Activated T-cell treated with anti-CD3 and anti-CD28 coated beads for 24 hours (primary cell): ENCODE results near the gene PLA2G3.
"Not testable (repeated sequence)": the region's sequence is repeated elsewhere in the genome, so short reads cannot be mapped to it uniquely, and the experiment has no call there.

Experiments
- DNase-seq: peaks from one replicate; pipeline ENCODE4 v3.0.0-alpha.2; 2020; ENCODE audit warnings: low read depth

The PLA2G3 gene

DNA sequence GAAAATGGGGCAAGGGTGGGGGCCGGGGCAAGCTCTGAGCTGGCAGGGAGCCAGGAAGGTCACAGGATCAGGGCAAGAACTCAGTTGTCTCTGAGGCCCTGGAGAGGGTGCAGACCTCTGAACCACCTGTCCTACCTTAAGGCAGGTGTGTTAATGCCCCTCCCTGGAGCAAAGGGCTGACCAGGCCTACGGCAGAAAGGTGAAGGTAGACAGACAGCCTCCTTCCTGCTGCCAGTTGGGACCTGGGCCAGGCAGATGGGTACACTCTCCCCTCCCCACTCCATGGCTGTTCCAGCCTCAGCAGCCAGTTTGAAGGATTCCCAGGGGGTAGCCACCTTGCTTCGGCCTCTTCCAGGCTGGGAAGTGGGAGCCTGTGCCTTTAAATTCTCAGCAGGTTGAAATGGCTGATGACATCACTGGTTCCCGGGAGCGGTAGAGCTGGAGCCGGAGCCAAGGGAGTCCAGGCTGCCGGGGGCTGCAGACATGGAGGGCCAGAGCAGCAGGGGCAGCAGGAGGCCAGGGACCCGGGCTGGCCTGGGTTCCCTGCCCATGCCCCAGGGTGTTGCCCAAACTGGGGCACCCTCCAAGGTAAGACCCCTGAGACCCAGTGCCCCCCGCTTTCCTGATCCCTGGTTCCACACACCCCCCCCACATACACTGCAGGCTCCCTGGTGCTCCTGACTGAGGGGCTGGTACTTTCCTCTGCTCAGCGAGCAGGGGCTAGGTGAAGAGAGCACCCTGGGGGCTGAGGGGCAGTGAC lies 17.6 kb downstream of the PLA2G3 start, which contains the start of gene INPP5J:
Gene INPP5J, plus strand, starts transcription at position 435 of the 760 bp plus-strand sequence. Its CDS starts 49 bp downstream, at position 484.
- DNase-seq: no peak

DNA sequence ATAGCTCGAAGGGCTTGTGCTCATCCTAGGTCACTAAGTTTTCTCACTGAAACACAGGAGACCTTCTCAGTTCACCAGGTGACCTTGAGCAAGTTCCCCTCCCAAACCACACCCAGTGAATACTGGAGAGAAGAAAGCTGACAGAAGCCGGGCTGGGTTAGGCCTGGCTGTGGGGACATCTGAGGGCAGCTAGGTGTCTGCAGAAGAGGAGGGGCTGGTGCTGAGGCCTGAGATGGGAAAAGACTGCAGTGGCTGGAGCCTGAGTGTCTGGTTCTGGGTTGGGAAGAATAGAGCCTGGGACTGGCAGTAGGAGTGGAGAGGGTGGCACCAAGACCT lies 18.1 kb downstream of the PLA2G3 start:
- DNase-seq: no peak

DNA sequence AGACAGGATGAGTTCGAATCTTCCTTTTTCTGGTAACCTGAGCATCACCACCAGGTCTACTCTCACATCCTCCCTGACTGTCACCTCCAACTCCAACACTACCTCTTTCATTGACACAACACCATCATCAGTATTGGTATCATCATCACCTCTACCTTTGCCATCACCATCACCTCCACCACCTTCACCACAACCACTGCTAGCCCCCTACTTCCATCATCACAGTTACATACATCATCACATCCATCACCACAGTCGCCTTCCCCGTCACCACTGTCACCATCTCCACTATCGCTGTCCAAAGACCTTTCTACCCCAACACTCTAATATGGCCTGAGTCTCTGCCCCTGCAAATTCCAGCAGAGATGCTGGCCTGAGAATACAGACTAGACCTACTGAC lies 18.9 kb downstream of the PLA2G3 start:
- DNase-seq: no peak

DNA sequence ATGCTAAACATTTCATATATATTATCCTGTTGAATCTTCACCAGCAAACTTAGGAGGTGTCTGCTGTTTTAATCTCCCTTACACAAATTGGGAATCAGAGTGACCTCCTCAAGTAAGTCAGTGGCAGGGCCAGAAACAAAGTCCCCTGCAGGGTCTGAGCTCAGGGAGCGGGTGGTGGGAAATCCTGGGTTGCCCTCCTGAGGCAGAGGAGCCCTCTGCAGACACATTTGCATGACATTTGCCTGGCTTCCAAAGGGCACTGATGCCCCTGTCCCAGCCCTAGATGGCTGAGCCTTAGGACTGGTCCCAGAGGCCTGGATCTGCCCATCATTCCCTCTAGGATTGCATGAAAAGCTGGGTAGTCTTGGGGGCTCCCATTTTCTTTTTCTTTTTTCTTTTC lies 19.7 kb downstream of the PLA2G3 start:
- no peak for DNase-seq

DNA sequence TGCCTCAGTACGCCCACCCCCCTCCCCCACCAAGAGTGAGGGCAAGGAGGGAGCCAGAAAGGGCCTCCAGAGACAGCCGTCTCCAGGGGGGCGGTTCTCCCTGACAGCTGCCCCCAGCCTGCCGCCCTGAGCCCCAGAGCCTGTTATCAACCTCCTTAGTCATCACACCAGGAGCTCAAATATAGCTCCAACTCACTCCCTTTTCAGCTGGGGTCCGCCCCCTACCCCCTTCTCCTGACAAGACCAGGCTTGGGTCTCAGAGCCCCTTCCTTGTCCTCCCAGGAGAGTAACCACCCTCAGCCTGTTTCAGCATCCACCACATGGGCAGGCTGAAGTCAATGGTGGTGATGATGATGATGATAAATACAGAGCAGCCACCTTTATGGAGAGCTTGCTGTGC lies 20.1 kb downstream of the PLA2G3 start:
- DNase-seq: no peak

DNA sequence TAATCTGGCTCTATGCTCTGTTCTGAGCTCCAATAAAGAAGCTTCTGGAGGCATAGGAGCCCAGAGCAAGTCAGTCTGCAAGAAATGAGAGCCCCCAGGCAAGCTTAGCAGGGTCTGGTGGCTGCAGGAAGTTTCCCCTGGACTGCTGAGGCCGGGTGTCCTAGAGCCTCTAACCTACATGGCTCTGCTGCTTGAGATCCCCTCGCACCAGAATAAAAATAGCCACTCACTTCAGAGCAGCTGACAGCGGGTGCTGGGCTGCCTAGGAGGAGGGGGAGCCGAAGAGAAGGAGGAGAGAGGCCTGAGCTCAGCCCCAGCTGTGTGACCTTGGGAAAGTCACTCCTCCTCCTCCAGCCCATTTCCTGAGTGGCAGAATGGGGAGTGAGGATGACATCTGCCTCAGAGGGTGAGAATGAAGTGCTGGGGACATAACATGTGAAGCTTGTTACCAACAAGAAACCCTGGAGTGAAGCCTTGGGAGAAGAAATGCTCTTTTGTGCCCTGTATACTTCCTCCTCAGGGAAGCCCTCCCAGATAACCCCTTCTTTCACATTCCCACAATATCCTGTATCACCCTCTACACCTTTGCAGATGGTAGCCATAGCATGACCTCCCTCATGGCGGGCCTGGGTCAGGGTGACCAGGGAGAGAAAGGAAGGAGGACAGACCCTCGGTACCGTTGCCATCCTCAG lies 21.1 kb downstream of the PLA2G3 start:
- DNase-seq: no peak

DNA sequence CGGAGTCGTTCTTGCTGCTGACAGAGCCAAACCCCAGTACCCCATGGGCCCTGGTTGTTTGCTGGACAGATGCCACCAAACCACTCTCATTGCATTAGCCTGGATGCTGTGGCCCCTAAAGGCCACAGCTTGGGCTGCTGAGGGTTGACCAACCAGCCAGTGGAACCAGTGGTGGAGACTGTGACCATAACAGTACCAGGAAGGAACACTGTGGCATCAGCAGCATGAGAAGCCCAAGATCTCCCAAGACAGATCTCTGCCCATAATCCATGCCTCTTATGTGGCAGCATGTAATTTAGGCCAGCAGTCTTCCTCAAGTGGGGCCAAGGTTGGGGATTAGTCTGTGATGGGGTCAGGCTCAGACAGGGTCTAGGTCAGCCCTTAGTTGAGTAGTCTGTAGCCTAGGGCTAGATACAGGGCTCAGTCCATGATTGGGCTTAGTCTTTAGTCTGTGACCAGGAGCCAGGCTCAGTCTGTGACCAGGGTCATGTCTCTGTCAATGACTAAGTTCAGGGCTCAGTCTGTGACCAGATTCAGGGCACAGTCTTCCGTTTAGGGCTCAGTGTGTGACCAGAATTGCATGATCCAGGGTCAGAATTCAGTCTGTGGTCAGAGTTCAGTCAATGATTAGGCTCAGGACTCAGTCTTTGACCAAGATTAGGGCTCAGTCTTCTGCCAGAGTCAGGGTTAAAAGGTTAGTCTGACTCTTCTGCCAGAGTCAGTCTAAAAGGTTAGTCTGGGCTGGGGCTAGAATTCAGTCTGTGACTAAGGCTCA lies 22.1 kb downstream of the PLA2G3 start:
- DNase-seq: no peak

DNA sequence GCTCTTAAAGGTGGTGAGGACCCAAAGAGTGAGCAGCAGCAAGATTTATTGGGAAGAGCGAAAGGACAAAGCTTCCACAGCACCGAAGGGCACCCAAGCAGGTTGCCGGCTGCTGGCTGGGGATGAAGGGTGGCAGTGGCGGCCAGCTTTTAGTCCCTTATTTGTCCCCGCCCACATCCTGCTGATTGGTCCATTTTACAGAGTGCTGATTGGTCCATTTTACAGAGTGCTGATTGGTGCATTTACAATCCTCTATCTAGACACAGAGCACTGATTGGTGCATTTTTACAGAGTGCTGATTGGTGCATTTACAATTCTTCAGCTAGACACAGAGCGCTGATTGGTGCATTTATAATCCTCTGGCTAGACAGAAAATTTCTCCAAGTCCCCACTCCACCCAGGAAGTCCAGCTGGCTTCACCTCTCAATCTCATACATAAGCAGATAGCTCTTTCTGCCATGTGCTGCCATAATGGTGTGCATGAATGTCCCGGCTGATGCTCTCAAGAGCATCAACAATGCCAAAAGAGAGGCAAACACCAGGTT lies 27.7 kb downstream of the PLA2G3 start:
- not testable (repeated sequence) for DNase-seq

DNA sequence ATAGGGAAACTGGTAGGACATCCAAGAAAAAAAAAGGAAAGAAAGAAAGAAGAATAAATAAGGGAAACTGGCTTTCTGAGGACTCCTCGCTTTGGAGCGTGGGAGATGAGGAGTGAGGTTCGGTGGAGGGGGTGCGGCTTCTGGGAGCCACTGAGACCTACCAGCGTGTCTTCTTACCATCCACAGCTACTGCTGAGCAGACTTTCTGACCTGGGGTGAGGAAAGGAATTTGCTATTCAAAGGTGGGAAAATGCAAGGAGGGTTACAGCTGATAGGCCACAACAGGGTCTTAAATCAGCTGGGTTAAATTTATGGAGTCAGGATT lies 32.5 kb downstream of the PLA2G3 start:
- DNase-seq: no peak

DNA sequence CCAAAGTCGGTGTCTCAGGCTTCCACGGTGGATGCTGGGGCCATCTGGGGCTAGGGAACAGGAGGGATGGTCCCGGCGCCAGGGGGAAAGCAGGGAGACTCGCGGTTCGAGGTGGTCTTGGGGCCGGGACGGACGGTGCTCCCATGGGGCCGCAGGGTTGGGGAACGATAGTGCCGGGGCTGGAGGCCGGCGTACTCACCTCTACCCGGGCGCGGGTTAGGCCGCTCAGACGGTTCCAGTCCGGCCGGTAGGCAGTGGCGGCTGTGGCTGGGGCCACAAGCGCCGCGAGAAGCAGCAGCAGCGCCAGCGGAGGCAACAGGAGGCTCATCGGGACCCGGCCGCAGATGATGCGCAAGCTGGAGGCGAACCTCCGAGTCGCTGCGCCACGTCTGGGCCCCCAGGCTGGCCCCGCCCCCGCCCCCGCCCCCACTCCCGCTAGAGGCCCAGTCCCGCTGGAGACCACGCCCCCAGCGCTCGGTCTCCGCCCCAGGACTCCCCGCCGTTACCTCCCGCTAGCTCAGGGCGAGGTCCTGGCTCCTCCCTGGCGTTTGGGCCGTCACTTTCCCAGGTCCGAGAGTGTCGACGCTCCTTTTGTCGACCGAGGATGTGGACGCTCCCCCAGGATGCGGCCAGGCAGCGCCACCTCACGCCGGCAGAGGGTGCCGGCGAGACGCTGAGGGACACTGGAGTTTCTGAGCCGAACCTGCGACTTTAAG lies 33.0 kb downstream of the PLA2G3 start, which contains the start of gene SELENOM:
Gene SELENOM, minus strand, starts transcription at position 391 of the 716 bp plus-strand sequence. Its CDS starts 63 bp downstream, at position 328.
- DNase-seq: peak; percentile 79

DNA sequence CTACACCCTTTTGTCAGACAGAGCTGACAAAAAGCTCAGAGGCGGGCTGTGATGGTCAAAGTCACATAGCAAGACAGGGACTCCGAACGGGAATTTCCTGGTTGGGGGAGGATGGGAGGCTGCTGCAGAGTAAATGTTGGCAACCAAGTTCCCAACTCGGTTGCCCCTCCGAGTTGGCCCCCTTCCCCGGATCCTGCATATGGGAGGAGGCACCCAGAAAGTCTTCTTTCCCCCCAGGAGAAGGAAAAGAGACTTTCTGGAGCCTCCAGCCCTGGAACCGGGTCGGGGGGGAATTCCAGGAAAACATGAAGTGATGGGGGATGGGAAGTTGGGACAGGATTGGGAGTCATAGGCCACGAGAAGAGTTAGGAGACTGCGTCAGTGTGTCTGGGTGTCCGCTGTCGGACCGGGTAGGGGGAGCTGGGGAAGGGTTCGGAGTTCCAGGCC lies 33.6 kb downstream of the PLA2G3 start:
- no peak for DNase-seq

DNA sequence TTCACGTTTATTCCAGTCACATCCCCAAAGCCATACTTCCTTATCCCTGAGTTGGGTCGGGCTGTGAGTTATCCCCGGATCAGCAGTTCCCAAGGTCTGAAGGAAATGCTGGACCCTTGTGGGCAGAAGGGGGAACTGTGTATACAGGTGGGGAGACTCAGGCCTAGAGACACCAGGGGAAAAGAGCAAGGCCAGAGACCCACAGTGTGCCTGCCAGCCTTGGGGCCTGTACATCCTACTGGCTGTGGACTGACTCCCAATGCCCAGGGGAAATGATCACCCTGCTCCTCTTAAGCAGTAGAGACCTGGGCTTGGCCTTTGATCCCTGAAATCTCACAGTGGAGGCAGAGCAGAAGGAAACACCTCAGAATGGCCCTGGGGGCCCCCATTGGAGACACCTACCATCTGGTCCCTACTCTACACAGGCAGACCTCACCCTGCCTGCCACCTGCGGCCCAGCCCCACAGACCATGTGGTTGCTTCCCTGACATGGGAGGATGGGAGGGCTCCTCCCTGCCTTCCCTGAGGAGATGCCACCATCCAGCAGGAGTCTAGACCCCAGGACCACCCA lies 34.2 kb downstream of the PLA2G3 start:
- DNase-seq: no peak

DNA sequence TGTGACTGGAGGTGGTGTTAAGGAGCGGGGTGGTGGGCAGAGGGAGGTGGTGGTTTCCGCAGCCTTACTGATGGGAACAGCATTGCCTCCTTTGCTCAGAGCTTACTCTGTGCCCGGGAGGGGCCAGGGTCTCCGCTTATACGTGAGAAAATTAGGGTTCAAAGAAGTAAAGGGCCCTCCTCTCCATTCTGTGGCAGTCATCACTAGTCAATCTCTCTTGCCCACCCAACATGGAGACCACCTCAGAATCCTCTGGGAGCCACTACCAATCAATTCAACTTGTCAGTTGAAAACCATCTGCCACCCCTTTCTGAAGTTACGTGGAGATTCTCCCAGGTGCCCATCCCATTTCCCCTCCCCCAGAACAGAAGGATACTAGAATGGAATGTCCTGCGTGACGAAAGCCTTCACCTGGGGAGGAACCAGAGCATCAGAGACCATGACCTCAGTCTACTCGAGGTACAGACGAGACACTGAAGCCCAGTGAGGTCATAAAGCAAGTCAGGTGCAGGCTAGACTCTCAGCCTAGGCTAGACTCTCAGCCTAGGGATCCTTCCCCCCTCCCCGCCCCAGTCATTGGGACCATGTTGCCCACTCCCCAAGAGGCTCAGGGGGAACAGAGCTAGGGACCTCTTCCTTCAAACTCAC lies 34.9 kb downstream of the PLA2G3 start:
- DNase-seq: no peak

DNA sequence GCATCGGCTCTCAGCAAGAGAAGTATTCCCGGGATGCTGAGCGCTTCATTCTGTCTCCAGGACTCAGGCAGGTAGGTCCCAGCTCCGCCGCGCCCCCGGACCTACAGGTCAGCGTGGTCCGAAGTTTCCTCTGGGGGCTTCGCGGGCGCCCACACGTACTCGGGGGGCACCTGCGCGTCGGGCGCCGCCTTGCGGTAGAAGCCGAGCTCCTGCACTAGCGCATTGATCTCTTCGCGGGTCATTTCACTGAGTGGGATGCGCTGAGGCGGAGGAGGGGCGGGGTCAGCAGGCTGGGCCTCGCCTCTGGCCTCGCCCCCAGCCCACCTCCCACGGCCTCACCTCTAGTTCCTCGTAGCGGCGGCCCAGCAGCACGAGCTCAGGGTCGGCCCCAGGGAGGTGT lies 35.4 kb downstream of the PLA2G3 start:
- DNase-seq: no peak

DNA sequence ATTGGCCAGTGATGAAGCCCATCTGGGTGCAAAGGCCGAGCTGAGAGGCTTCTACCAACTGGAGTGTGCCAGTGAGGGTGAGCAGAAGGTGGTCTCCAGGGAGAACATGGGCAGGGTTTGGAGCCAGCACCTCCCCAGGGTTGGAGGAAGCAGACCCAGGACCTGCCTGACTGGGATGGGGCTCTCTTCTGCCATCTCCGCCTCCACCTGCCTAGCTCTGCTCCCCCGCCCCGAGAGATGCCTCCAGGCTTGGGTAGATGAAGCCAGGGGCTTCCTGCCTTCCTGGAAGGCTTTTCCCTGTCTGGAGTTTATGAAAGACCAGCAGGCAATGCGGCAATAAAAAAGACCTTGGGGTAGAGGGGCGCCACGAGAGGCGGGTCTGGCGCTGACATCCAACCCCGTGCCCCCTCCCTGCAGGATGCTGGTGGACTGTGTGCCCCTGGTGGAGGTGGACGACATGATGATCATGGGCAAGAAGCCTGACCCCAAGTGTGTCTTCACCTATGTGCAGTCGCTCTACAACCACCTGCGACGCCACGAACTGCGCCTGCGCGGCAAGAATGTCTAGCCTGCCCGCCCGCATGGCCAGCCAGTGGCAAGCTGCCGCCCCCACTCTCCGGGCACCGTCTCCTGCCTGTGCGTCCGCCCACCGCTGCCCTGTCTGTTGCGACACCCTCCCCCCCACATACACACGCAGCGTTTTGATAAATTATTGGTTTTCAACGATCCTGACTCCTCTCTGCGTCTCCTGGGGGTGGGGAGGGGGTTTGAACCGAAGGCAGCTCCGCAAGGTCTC lies 36.2 kb downstream of the PLA2G3 start:
- DNase-seq: no peak

DNA sequence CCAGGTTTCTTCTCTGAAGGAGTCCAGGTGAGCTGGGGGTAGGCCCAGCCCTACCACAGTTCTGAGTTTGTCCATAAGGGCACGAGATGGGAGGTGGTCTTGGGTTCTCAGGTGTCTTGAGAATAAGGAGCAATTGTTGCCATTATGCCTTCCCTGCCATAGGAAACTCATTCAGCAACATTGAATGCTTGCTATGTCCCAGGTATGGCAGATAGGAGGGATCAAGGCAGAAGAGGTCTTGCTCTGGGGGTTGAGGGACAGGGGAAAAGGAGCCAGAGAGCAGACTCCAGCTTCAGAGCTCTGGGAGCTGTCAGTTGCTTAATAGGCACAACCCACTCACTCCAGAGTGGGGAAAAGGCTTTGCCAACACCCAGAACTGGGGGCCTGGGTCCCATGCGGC lies 37.2 kb downstream of the PLA2G3 start:
- DNase-seq: no peak

DNA sequence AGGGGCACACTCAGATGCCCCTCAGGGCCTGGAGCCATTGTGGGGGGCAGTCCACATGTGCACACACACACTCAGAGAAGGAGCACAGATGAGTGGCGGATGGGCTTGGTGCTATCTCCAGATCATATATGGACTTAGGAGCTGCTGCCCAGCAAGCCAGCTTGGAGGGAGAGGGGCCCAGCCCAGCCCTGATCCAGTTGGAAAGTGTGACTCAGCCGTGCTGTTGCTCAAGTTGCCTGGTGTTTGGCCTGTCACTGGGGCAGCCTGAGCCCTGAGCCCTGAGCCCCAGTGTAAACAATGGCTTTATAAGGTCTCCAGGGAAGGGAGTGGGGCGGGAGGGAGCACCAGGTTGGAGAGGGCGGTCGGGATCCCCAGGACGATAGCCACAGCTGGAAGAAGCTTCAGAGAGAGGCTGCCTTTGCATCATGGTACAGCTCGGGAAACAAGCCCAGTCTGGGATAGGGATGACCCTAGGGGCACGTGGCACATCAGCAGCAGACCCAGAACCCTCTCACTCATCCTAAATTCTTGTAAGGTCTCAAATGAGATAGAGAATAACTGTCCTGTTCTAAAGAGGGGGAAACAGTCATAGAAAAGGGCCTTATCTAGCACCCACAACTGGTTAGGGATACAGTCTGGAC lies 37.7 kb downstream of the PLA2G3 start:
- DNase-seq: no peak

DNA sequence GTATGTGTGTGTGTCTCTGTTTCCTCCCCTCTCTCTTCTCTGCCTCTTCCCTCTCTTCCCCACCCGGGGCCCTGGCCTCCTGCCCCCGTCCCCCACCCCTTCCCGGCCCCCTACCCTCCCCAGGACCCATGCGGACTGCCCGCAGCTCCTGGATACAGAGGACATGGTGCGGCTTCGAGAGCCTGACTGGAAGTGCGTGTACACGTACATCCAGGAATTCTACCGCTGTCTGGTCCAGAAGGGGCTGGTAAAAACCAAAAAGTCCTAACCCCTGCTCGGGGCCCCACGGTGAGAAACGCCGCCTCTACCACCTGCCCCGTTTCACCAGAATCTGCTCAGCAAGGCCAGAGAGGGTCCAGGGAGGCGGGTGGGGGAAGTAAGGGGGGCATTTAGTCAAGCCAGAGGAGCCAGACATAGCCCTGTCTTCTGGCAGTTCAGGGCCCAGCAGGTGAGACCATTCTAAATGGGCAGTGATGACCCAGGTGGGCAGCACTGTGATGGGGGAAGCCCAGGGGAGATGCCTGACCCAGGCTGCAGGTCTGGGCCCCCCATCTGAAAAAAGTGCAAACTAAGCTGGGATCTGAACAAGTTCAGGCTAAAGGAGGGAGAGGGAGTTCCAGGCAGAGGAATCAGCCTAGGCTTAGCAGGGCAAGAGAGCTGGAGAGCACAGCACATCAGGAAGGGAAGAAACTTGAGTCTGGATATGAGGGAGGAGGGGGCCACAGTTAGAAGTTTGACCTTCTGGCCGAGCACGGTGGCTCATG lies 39.4 kb downstream of the PLA2G3 start:
- DNase-seq: no peak
